HepG2 (cell line): ENCODE measurements around the gene NPHS1. TPM values are rescaled to one million over a fixed set of nuclear protein-coding genes. Genes with fewer than 3 reads are reported as not detected.

ENCODE experiments used
- ATF2 ChIP-seq: sonication (generic); formaldehyde crosslinking; IDR thresholded peaks from 2 replicates; pipeline ENCODE4 v1.4.0; 2020; ENCODE audit warnings: missing genetic modification reagents
- CBX5 ChIP-seq: sonication (generic); formaldehyde crosslinking; IDR thresholded peaks from 2 replicates; pipeline ENCODE4 v1.4.0; 2020; ENCODE audit warnings: missing genetic modification reagents, borderline replicate concordance
- CHCHD3 ChIP-seq: sonication (generic); formaldehyde crosslinking; IDR thresholded peaks from 2 replicates; pipeline ENCODE4 v1.8.0; 2022; ENCODE audit warnings: mild to moderate bottlenecking, missing genetic modification reagents, moderate library complexity
- ESRRA ChIP-seq: sonication (generic); formaldehyde crosslinking; IDR thresholded peaks from 2 replicates; pipeline ENCODE4 v1.5.1; 2020; ENCODE audit warnings: mild to moderate bottlenecking, low read depth, missing genetic modification reagents
- GTF3A ChIP-seq: sonication (generic); formaldehyde crosslinking; conservative IDR thresholded peaks from 2 replicates; pipeline ENCODE4 v1.4.0; 2020; ENCODE audit warnings: mild to moderate bottlenecking, missing genetic modification reagents
- KLF12 ChIP-seq: sonication (generic); formaldehyde crosslinking; IDR thresholded peaks from 2 replicates; pipeline ENCODE4 v1.4.0; 2020; ENCODE audit warnings: missing genetic modification reagents, borderline replicate concordance
- MAFG ChIP-seq: sonication (generic); formaldehyde crosslinking; IDR thresholded peaks from 2 replicates; pipeline ENCODE4 v1.5.1; 2020; ENCODE audit warnings: mild to moderate bottlenecking, missing genetic modification reagents
- MIER3 ChIP-seq: IDR thresholded peaks from 2 replicates; pipeline ENCODE4 v1.6.1; 2016; ENCODE audit warnings: missing compliant biosample characterization, borderline replicate concordance
- MXD3 ChIP-seq: IDR thresholded peaks from 2 replicates; pipeline ENCODE4 v1.6.1; 2016; ENCODE audit warnings: mild to moderate bottlenecking, missing biosample characterization, missing genetic modification reagents
- SATB2 ChIP-seq: sonication (generic); formaldehyde crosslinking; IDR thresholded peaks from 2 replicates; pipeline ENCODE4 v1.5.0; 2020; ENCODE audit warnings: missing genetic modification reagents
- SMARCE1 ChIP-seq: fragments of 450-650 bp; IDR thresholded peaks from 2 replicates; pipeline ENCODE4 v1.6.1; 2017; ENCODE audit warnings: borderline replicate concordance
- SMC3 ChIP-seq: IDR thresholded peaks from 2 replicates; pipeline ENCODE4 v1.6.1; 2011; ENCODE audit warnings: low read length, improper control_type of control experiment
- SNAPC5 ChIP-seq: sonication (generic); formaldehyde crosslinking; IDR thresholded peaks from 2 replicates; pipeline ENCODE4 v1.8.1; 2023; ENCODE audit warnings: mild to moderate bottlenecking, missing genetic modification reagents, borderline replicate concordance
- SP4 ChIP-seq: sonication (generic); formaldehyde crosslinking; IDR thresholded peaks from 2 replicates; pipeline ENCODE4 v1.8.1; 2023; ENCODE audit warnings: mild to moderate bottlenecking, missing genetic modification reagents
- SSRP1 ChIP-seq: IDR thresholded peaks from 2 replicates; pipeline ENCODE4 v1.6.1; 2016; ENCODE audit warnings: control low read depth
- TBP ChIP-seq: sonication (generic); formaldehyde crosslinking; IDR thresholded peaks from 2 replicates; pipeline ENCODE4 v1.5.0; 2020; ENCODE audit warnings: missing genetic modification reagents
- TCF12 ChIP-seq, 2 experiments: fragments of 450-650 bp in 1 of 2; sonication (generic) in 1 of 2; formaldehyde crosslinking in 1 of 2; IDR thresholded peaks; 2 replicates each; pipeline versions ENCODE4 v1.6.1 to v1.8.0; 2017 to 2022; ENCODE audit warnings: antibody characterized with exemption in 1 of 2, mild to moderate bottlenecking in 1 of 2, missing genetic modification reagents in 1 of 2, moderate library complexity in 1 of 2
- ZKSCAN1 ChIP-seq: fragments of 150-350 bp; IDR thresholded peaks from 2 replicates; pipeline ENCODE4 v1.6.1; 2014; ENCODE audit warnings: low read length
- ZNF33A ChIP-seq: sonication (generic); formaldehyde crosslinking; IDR thresholded peaks from 2 replicates; pipeline ENCODE4 v1.5.1; 2020; ENCODE audit warnings: missing genetic modification reagents, mild to moderate bottlenecking, moderate library complexity, borderline replicate concordance
- ZNF446 ChIP-seq: sonication (generic); formaldehyde crosslinking; IDR thresholded peaks from 2 replicates; pipeline ENCODE4 v1.5.0; 2020; ENCODE audit warnings: mild to moderate bottlenecking, missing genetic modification reagents
- ZSCAN25 ChIP-seq: sonication (generic); formaldehyde crosslinking; IDR thresholded peaks from 2 replicates; pipeline ENCODE4 v1.8.0; 2022; ENCODE audit warnings: mild to moderate bottlenecking, missing genetic modification reagents
- polyA plus RNA-seq, 8 experiments: library from polyadenylated mRNA; depleted of rRNA in 3 of 8; stranded (reverse) in 7 of 8; unstranded in 1 of 8; fragments of >200 nt; fragmentation: Illumina TruSeq in 4 of 8; extraction: Trizol in 4 of 8; gene quantifications; 2 replicates each; pipeline versions ENCODE4 v1.2.1 to v1.2.3, GENCODE V29; 2011 to 2016; ENCODE audit warnings: low read depth in 4 of 8, missing spikeins in 1 of 8, mixed read lengths in 1 of 8; ENCODE audit not compliant: insufficient read depth in 1 of 8
- total RNA-seq, 5 experiments: library from RNA; depleted of rRNA; stranded (reverse); fragments of >200 nt; fragmentation: Illumina TruSeq; extraction: Trizol; gene quantifications; 2 replicates each; pipeline ENCODE4 v1.2.3, GENCODE V29; 2016; ENCODE audit warnings: low read depth in 1 of 5
- TF ChIP-seq, protein P1 (sequence below): sonication (generic); formaldehyde crosslinking; IDR thresholded peaks from 2 replicates; pipeline ENCODE4 v1.4.0; 2020; ENCODE audit warnings: mild to moderate bottlenecking, missing genetic modification reagents
- TF ChIP-seq, protein P2 (sequence below): sonication (generic); formaldehyde crosslinking; IDR thresholded peaks from 2 replicates; pipeline ENCODE4 v1.5.0; 2020; ENCODE audit warnings: mild to moderate bottlenecking, missing genetic modification reagents
- TF ChIP-seq, protein P3 (sequence below): fragments of 450-650 bp; IDR thresholded peaks from 2 replicates; pipeline ENCODE4 v1.6.1; 2017

The NPHS1 gene
- total and polyA plus RNA-seq, 2 of the 13 experiments (the other 11 are each of a cell fraction or from before 2014, with no cell fraction given) = not detected

- TF ChIP-seq SMARCE1 (no peak), SSRP1 (no peak), SP4 (CRISPR knock-in tag) (peak; percentile 68), SMC3 (no peak), ESRRA (CRISPR knock-in tag) (no peak), TBP (CRISPR knock-in tag) (no peak), ZNF33A (CRISPR knock-in tag) (no peak), MXD3 (CRISPR knock-in tag) (0 out of 2 replicates have a peak, but pooled peaks have one; percentile 15), SNAPC5 (CRISPR knock-in tag) (no peak), ZNF446 (CRISPR knock-in tag) (no peak), TCF12 (IDR thresholded peaks at IDR 0.05) (no peak), TCF12 (CRISPR knock-in tag; IDR thresholded peaks at IDR 0.05) (0 out of 2 replicates have a peak, but pooled peaks have one; percentile 46), ATF2 (no peak), CBX5 (no peak), ZKSCAN1 (no peak), MAFG (no peak), CHCHD3 (no peak), ZSCAN25 (0 out of 2 replicates have a peak, but pooled peaks have one; percentile 21), KLF12 (CRISPR knock-in tag) (no peak), MIER3 (CRISPR knock-in tag) (no peak), GTF3A (CRISPR knock-in tag) (no peak), SATB2 (no peak)
- TF ChIP-seq, protein P1, sequence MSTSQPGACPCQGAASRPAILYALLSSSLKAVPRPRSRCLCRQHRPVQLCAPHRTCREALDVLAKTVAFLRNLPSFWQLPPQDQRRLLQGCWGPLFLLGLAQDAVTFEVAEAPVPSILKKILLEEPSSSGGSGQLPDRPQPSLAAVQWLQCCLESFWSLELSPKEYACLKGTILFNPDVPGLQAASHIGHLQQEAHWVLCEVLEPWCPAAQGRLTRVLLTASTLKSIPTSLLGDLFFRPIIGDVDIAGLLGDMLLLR (CRISPR knock-in tag) = 0 out of 2 replicates have a peak, but pooled peaks have one; percentile 27
- TF ChIP-seq, protein P2, sequence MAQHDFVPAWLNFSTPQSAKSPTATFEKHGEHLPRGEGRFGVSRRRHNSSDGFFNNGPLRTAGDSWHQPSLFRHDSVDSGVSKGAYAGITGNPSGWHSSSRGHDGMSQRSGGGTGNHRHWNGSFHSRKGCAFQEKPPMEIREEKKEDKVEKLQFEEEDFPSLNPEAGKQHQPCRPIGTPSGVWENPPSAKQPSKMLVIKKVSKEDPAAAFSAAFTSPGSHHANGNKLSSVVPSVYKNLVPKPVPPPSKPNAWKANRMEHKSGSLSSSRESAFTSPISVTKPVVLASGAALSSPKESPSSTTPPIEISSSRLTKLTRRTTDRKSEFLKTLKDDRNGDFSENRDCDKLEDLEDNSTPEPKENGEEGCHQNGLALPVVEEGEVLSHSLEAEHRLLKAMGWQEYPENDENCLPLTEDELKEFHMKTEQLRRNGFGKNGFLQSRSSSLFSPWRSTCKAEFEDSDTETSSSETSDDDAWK (CRISPR knock-in tag) = no peak
- TF ChIP-seq, protein P3, sequence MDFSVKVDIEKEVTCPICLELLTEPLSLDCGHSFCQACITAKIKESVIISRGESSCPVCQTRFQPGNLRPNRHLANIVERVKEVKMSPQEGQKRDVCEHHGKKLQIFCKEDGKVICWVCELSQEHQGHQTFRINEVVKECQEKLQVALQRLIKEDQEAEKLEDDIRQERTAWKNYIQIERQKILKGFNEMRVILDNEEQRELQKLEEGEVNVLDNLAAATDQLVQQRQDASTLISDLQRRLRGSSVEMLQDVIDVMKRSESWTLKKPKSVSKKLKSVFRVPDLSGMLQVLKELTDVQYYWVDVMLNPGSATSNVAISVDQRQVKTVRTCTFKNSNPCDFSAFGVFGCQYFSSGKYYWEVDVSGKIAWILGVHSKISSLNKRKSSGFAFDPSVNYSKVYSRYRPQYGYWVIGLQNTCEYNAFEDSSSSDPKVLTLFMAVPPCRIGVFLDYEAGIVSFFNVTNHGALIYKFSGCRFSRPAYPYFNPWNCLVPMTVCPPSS = no peak
These were observed 8.7 kb upstream of the NPHS1 start (continued) for GRCh38 chr19:35860818-35861639.
